Stromal cell of bone marrow (primary cell): Measurements from ENCODE around the gene MUC5B.
A peak's percentile ranks its signal among the peaks of the same experiment; 100 is the strongest.

ENCODE experiments used
- DNase-seq: peaks from one replicate; pipeline ENCODE4 v3.0.0-alpha.2; 2012; ENCODE audit warnings: low read depth

The MUC5B gene

GRCh38 chr11:1285316-1285744 lies 62.5 kb downstream of the MUC5B start:
- no peak for DNase-seq

DNA sequence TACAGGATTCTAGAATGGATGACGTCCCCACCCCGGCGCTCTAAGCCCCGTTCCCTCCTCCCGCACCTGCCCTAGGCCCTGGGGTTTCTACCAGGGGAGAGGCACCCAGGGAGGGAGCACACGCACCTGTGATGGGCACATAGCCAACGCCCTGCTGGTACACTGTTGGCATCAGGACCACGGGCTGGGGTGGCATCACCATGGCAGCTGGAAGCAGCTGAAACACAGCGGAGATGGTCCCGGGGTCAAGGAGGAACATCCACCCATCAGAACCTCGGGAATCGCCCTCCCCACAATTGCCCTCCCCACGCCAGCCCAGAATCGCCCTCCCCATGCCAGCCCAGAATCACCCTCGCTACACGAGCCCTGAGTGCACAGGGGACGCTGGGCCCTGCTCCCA lies 63.0 kb downstream of the MUC5B start:
- DNase-seq, result no peak

- DNase-seq, result no peak
These were observed 65.1 kb downstream of the MUC5B start for GRCh38 chr11:1287928-1288327.

DNA sequence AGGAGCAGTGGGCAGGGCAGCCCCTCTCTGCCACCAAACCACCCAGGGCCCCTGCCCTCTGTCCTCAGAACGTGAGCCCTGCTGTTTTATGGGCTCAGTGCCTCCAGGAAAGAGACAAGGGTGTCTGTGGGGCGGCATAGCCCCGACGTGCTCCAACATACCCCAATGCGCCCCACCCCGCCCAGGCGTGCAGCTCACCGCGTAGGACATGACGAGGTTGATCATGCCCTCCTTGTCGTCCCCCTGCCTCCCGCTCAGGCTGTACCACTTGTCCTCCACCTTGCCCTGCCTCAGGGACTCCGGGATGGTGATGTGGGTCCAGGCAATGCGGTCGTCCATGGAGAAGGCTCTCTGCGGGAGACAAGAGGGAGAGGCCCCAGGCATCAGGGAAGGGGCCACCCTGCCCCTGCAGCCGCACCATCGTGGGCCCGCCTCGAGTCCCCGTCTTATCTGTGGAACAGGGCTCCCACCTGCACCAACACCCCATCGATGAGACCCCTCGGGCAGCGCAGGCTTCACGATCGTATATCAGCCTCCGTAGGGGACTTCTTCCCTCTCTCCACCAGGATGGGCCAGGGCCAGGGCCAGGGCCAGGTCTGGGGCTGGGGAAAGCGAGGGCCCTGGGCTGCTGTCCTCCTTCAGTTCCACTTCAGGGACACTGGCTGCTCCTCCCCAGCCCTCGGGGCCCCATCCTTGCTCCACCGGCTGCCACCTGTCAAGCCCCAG lies 65.7 kb downstream of the MUC5B start:
- no peak for DNase-seq

- no peak for DNase-seq
These were observed 66.5 kb downstream of the MUC5B start for GRCh38 chr11:1289211-1289935.

- no peak for DNase-seq
These were observed 67.5 kb downstream of the MUC5B start for GRCh38 chr11:1290052-1291040.

GRCh38 chr11:1291295-1292017 lies 68.6 kb downstream of the MUC5B start:
- no peak for DNase-seq

DNA sequence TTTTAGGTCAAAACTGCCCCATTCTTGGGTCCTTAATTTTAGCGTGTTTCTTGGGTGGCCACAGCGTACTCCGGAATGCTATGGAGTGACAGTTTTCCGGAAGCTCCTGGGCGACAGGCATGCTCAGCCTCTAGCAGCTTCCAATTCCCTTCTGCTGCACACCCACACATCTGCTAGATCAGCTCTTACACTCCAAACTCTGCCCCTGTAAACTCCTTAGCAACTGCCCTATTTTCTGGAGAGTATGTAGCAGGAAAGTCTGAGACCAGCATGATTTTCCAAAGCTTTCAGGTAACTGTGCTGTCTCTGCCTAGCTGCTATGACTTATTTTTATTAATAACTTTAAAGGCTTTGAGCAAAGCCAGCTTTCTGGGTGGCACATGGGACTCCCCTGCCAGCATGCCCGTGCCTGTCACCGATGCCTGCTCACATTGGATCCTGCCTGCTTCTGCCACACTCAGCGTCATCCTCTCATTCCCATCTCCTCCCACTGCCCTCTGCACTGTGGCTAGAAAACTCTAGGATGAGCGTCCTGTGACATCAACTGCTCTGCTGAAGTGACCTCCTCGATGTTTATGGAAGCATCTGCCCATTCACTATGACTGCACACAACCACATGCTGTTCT lies 69.3 kb downstream of the MUC5B start:
- DNase-seq, result no peak

- no peak for DNase-seq
These were observed 70.1 kb downstream of the MUC5B start for GRCh38 chr11:1292644-1293618.

GRCh38 chr11:1293619-1294015 lies 70.8 kb downstream of the MUC5B start:
- DNase-seq, result no peak

GRCh38 chr11:1295086-1295485 lies 72.2 kb downstream of the MUC5B start:
- no peak for DNase-seq

- DNase-seq, result no peak
These were observed 72.7 kb downstream of the MUC5B start for GRCh38 chr11:1295591-1295990.

- no peak for DNase-seq
These were observed 73.4 kb downstream of the MUC5B start for GRCh38 chr11:1296287-1296686.

- no peak for DNase-seq
These were observed 74.2 kb downstream of the MUC5B start for GRCh38 chr11:1297011-1297575.

GRCh38 chr11:1297576-1298473 lies 75.0 kb downstream of the MUC5B start:
- no peak for DNase-seq

DNA sequence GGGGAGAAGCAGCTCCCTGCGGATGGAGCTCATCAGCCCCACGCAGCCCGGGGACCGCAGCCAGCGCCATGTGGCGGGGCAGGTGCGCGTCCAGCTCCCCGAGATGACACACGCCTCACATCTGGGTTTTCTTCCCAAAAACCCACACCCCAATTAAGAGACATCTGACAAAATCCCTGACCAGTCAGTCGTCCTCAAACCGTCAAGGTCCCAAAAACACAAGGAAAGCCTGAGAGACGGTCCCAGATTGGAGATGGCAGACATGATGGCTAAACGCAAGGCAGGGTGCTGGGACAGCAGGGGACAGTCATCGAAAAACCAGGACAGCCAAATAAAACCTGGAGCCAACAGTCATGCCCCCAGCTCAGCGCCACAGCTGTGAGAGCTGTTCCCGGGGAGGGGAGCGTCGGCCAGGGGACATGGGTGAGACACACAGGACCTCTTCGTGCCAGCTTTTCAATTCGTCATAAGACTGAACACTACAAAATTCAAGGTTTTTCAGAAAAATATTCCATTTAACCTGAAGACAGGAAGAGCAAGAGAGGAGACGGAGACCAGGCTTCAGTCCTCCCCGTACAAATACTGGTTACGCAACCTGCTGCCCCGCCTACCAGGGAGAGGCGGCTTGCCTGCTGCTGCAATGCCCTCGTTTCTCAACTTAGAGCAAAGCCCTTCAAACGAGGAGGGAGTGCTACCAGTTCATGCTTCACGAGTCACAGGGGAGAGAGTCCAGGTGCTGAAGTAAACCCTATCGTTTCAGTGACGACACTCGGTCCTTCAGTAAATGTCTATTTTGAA lies 76.0 kb downstream of the MUC5B start:
- DNase-seq, result peak; percentile 50

GRCh38 chr11:1299621-1300020 lies 76.8 kb downstream of the MUC5B start:
- no peak for DNase-seq

DNA sequence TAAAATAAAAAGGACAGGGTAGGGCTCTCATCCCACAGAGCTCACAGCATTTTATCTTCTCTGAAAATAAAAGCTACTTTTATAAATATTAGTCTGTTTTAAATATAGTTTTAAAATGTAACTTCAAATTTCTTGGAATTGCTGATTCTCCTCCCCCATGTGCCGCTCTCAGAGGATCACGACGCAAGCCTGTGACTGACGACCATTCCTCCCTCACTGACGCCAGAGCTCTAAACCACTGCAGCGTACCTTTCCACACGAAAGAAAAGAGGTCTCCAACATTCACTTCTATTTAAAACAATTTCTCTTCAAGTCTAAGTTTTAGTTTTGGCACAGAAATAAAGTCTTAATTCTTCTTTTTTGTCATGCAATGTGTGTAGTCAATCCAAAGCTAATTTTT lies 77.3 kb downstream of the MUC5B start:
- DNase-seq, result no peak
